Hepatocyte (in vitro differentiated cells): ENCODE measurements around the gene HES3. TPM values are rescaled to one million over a fixed set of nuclear protein-coding genes. Genes with fewer than 3 reads are reported as not detected.

Source experiments
- DNase-seq: peaks from one replicate; pipeline ENCODE4 v3.0.0-alpha.2; 2016; ENCODE audit warnings: low spot score
- H2AFZ ChIP-seq: fragments of 200-600 bp; sonication (generic); 2 replicates; pipeline ENCODE4 v1.6.0; 2016; ENCODE audit warnings: antibody characterized with exemption, mild to moderate bottlenecking
- H3K27ac ChIP-seq: fragments of 200-600 bp; sonication (generic); 2 replicates; pipeline ENCODE4 v1.5.1; 2016; ENCODE audit warnings: mild to moderate bottlenecking
- H3K27me3 ChIP-seq: fragments of 200-600 bp; sonication (generic); 2 replicates; pipeline ENCODE4 v1.6.1; 2016
- H3K36me3 ChIP-seq: fragments of 200-600 bp; sonication (generic); replicated peaks from 2 replicates; pipeline ENCODE4 v1.5.1; 2016; ENCODE audit warnings: low read depth; ENCODE audit not compliant: insufficient read depth
- H3K4me1 ChIP-seq: fragments of 200-600 bp; sonication (generic); 2 replicates; pipeline ENCODE4 v1.5.1; 2016; ENCODE audit warnings: mild to moderate bottlenecking, moderate library complexity; ENCODE audit not compliant: insufficient read depth
- H3K4me2 ChIP-seq: fragments of 200-600 bp; sonication (generic); 2 replicates; pipeline ENCODE4 v1.6.0; 2016
- H3K4me3 ChIP-seq: fragments of 200-600 bp; sonication (generic); 2 replicates; pipeline ENCODE4 v1.5.1; 2016; ENCODE audit warnings: mild to moderate bottlenecking
- H3K79me2 ChIP-seq: fragments of 200-600 bp; sonication (generic); 2 replicates; pipeline ENCODE4 v1.6.0; 2017; ENCODE audit warnings: mild to moderate bottlenecking
- H3K9me2 ChIP-seq: fragments of 200-600 bp; sonication (generic); replicated peaks from 2 replicates; pipeline ENCODE4 v1.6.0; 2017; ENCODE audit warnings: mild to moderate bottlenecking; ENCODE audit not compliant: insufficient read depth
- H3K9me3 ChIP-seq: fragments of 200-600 bp; sonication (generic); 2 replicates; pipeline ENCODE4 v1.5.1; 2016; ENCODE audit warnings: low read depth, mild to moderate bottlenecking
- H4K20me1 ChIP-seq: fragments of 200-600 bp; sonication (generic); 2 replicates; pipeline ENCODE4 v1.6.0; 2016; ENCODE audit warnings: mild to moderate bottlenecking; ENCODE audit not compliant: insufficient read depth, poor library complexity, severe bottlenecking
- EZH2 ChIP-seq: fragments of 200-600 bp; sonication (generic); IDR thresholded peaks from 2 replicates; pipeline ENCODE4 v1.6.1; 2016; ENCODE audit warnings: antibody characterized with exemption, mild to moderate bottlenecking, borderline replicate concordance
- EZH2phosphoT487 ChIP-seq: fragments of 200-600 bp; sonication (generic); IDR thresholded peaks from one replicate; pipeline ENCODE4 v1.6.1; 2018; ENCODE audit warnings: antibody characterized with exemption, mild to moderate bottlenecking, low read depth, moderate library complexity; ENCODE audit not compliant: unreplicated experiment, severe bottlenecking
- WGBS: methylation state at CpG from one replicate; pipeline ENCODE4 v1.1.6; 2016; ENCODE audit warnings: low lambda C conversion rate; ENCODE audit errors: missing lambda C conversion rate; 5-methylcytosine and 5-hydroxymethylcytosine counted together
- polyA plus RNA-seq: library from polyadenylated mRNA; unstranded; fragments of >200 nt; fragmentation: Nextera tagmentation; extraction: Ambion mirVana; gene quantifications from 2 replicates; pipeline ENCODE4 v1.2.1, GENCODE V29; 2016
- total RNA-seq: library from RNA; depleted of rRNA; stranded (reverse); fragments of >200 nt; gene quantifications from 2 replicates; pipeline ENCODE4 v1.2.3, GENCODE V29; 2014
- TF ChIP-seq, protein P1 (sequence below): fragments of 200-600 bp; sonication (generic); IDR thresholded peaks from 2 replicates; pipeline ENCODE4 v1.5.1; 2016; ENCODE audit warnings: antibody characterized with exemption, mild to moderate bottlenecking; ENCODE audit not compliant: poor library complexity

The HES3 gene, protein sequence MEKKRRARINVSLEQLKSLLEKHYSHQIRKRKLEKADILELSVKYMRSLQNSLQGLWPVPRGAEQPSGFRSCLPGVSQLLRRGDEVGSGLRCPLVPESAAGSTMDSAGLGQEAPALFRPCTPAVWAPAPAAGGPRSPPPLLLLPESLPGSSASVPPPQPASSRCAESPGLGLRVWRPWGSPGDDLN
- total RNA-seq = not detected in 2 replicates
- not detected in 2 replicates for polyA plus RNA-seq

DNA sequence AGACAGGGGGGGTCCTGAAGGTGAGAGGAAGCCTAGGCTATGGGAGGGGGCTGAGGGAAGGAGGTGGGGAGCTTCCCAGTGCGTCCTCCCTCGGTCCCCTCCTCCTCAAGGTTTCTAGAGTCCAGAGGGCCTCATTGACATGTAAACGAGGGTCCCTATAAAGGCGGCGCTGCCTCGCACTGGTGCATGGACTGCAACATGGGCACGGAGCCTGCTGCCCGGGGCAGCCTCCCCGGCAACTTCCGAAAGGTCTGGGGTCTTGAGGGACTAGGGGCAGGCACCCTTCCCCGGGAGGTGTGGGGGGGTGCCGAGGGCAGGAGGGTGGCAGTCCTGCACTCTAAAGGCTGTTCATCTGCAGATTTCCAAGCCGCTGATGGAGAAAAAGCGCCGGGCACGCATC, at the start of gene HES3:
HES3 (plus strand) TSS at position 187 of the 400 bp plus-strand sequence; CDS start at position 374, 187 bp downstream.
- TF ChIP-seq EZH2phosphoT487 = no peak
- TF ChIP-seq, protein P1, sequence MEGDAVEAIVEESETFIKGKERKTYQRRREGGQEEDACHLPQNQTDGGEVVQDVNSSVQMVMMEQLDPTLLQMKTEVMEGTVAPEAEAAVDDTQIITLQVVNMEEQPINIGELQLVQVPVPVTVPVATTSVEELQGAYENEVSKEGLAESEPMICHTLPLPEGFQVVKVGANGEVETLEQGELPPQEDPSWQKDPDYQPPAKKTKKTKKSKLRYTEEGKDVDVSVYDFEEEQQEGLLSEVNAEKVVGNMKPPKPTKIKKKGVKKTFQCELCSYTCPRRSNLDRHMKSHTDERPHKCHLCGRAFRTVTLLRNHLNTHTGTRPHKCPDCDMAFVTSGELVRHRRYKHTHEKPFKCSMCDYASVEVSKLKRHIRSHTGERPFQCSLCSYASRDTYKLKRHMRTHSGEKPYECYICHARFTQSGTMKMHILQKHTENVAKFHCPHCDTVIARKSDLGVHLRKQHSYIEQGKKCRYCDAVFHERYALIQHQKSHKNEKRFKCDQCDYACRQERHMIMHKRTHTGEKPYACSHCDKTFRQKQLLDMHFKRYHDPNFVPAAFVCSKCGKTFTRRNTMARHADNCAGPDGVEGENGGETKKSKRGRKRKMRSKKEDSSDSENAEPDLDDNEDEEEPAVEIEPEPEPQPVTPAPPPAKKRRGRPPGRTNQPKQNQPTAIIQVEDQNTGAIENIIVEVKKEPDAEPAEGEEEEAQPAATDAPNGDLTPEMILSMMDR = no peak
- TF ChIP-seq EZH2 = no peak
- Histone ChIP-seq H4K20me1 (no peaks in the 10 kb centered on the region), H3K4me2 (no peak within 1 kb of the TSS), H3K9me2 (no peaks in the 10 kb centered on the region), H2AFZ (no peak within 1 kb of the TSS), H3K79me2 (no peaks in the 10 kb centered on the region), H3K27ac (no peak within 1 kb of the TSS), H3K9me3 (no peaks in the 10 kb centered on the region), H3K4me1 (peaks cover 24% of the 10 kb centered on the region), H3K27me3 (peaks cover 89% of the 10 kb centered on the region), H3K36me3 (no peaks in the 10 kb centered on the region), H3K4me3 (no peak within 1 kb of the TSS)
- DNase-seq = no peak
- WGBS = 13% methylated on average over 14 of the region's 16 CpGs

DNA sequence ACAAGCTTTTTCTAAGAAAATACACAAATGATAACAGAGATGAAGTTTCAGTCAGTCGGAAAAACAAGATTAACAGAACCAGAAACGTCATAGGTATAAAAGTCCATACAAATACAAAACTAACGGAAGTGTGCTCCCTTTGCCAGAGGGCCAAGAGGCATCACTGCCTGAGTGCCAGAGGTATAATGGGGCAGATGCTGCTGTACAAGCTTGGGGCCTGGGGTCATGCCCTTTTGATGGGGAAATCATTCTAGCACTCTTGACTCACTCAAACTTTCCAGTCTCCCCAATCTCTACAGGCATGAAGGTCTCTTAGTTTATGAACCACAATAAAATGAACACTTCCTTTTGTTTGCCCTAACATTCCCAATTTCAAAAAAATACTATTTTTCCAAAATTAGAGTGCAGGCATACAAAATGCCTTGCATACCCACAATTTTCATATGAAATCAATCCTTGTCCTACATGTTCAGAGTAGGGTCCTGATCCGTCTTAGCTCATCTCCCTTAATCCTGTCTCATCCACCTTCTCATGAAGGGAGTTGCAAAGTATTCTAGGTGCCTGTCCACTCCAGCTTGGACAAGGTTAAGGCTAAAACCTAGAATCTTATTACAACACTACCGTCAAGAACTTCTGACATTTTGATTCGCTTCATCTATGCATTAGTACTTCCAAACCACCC, 46.1 kb upstream of the HES3 start:
- no peaks in the 10 kb centered on the region for H3K36me3 ChIP-seq
- H3K9me2 ChIP-seq = no peaks in the 10 kb centered on the region
- WGBS = 66% methylated on average over 6 of the region's 6 CpGs
- DNase-seq = no peak
- no peak overlapping the region for H2AFZ ChIP-seq
- H4K20me1 ChIP-seq = peaks cover 41% of the 10 kb centered on the region
- H3K4me3 ChIP-seq = peak overlapping the region; percentile 65
- peak overlapping the region; percentile 83 for H3K4me2 ChIP-seq
- no peaks in the 10 kb centered on the region for H3K27me3 ChIP-seq
- TF ChIP-seq EZH2 (no peak), EZH2phosphoT487 (no peak)
- TF ChIP-seq, protein P1 = no peak
- peaks cover 12% of the 10 kb centered on the region for H3K4me1 ChIP-seq
- peaks cover 63% of the 10 kb centered on the region for H3K79me2 ChIP-seq
- H3K9me3 ChIP-seq = no peaks in the 10 kb centered on the region
- no peak overlapping the region for H3K27ac ChIP-seq

DNA sequence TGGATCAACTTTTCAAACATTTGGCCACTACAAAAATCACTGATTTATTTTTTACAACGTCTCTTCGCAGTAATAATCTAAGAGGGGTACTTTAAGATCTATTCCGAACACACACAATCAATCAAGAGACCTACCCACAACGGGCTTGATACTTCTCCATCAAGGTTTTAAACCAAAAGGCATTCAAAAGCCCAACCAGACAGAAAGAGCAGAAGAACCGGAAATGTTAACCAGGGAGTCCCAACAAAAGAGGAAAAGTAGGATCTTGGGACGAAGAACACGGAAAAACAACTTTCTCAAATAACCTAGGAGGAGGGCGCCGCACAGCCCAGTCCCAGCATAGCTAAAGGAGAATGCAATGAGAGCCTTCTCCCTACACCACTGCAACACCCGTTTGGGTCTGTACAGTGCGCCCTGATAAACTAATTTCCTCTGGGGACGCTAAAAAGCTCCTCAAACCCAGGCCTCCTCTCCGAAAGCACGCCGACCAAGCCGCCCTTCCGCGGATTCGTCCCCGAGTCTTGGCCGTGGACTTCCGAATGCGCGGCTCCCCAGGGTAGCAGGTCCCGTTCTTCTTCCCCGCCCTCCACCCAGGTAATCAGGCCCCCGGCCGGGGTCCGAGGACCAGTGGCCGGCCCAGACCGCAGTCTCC, 45.2 kb upstream of the HES3 start:
- WGBS = under 1% methylated on average over 28 of the region's 31 CpGs
- Histone ChIP-seq H3K4me1 (peaks cover 12% of the 10 kb centered on the region), H2AFZ (peak overlapping the region; percentile 20), H4K20me1 (peaks cover 41% of the 10 kb centered on the region), H3K27ac (peak overlapping the region; percentile 84), H3K27me3 (no peaks in the 10 kb centered on the region), H3K4me3 (peak overlapping the region; percentile 65), H3K9me2 (no peaks in the 10 kb centered on the region), H3K79me2 (peaks cover 54% of the 10 kb centered on the region), H3K4me2 (peak overlapping the region; percentile 83), H3K36me3 (no peaks in the 10 kb centered on the region), H3K9me3 (no peaks in the 10 kb centered on the region)
- TF ChIP-seq EZH2 (no peak), EZH2phosphoT487 (no peak)
- TF ChIP-seq, protein P1 = no peak
- DNase-seq = no peak
